OCI-LY1 (cell line): ENCODE data around the gene ABLIM2.

Experiments
- H2AFZ ChIP-seq: fragments of 200-600 bp; sonication (generic), shearing (Covaris generic); 2 replicates; pipeline ENCODE4 v1.6.0; 2014; ENCODE audit warnings: antibody characterized with exemption, mild to moderate bottlenecking, low read length
- H3F3A ChIP-seq: fragments of 200-600 bp; sonication (generic), shearing (Covaris generic); 2 replicates; pipeline ENCODE4 v1.6.0; 2014; ENCODE audit warnings: mild to moderate bottlenecking, antibody characterized with exemption, low read length, moderate library complexity; ENCODE audit not compliant: insufficient read depth
- H3K27ac ChIP-seq: fragments of 200-600 bp; sonication (generic); 2 replicates; pipeline ENCODE4 v1.5.1; 2014; ENCODE audit warnings: low read length, mixed run types, mild to moderate bottlenecking, low read depth; ENCODE audit not compliant: poor library complexity, severe bottlenecking
- H3K27me3 ChIP-seq: fragments of 200-600 bp; sonication (generic); 2 replicates; pipeline ENCODE4 v1.6.0; 2014; ENCODE audit warnings: antibody characterized with exemption, mild to moderate bottlenecking, low read length, moderate library complexity; ENCODE audit not compliant: insufficient read depth
- H3K36me3 ChIP-seq: fragments of 200-600 bp; sonication (generic); 2 replicates; pipeline ENCODE4 v1.6.1; 2014; ENCODE audit warnings: mild to moderate bottlenecking, antibody characterized with exemption, low read length, moderate library complexity, mixed read lengths; ENCODE audit not compliant: insufficient read depth
- H3K4me1 ChIP-seq: fragments of 200-600 bp; sonication (generic); 2 replicates; pipeline ENCODE4 v1.5.1; 2014; ENCODE audit warnings: mild to moderate bottlenecking, low read length, moderate library complexity; ENCODE audit not compliant: insufficient read depth, severe bottlenecking
- H3K4me2 ChIP-seq: fragments of 200-600 bp; sonication (generic), shearing (Covaris generic); 2 replicates; pipeline ENCODE4 v1.6.1; 2014; ENCODE audit warnings: low read length
- H3K4me3 ChIP-seq: fragments of 200-600 bp; sonication (generic); 2 replicates; pipeline ENCODE4 v1.5.1; 2014; ENCODE audit warnings: low read length, low read depth, mild to moderate bottlenecking, mixed read lengths; ENCODE audit not compliant: poor library complexity, severe bottlenecking
- H3K79me2 ChIP-seq: fragments of 200-600 bp; shearing (Covaris generic); 2 replicates; pipeline ENCODE4 v1.6.1; 2016; ENCODE audit warnings: mixed run types, low read length, mixed read lengths; ENCODE audit not compliant: insufficient read depth
- H3K9ac ChIP-seq: fragments of 200-600 bp; sonication (generic), shearing (Covaris generic); 2 replicates; pipeline ENCODE4 v1.6.1; 2014; ENCODE audit warnings: mild to moderate bottlenecking, low read length, mixed read lengths
- H3K9me2 ChIP-seq: fragments of 200-600 bp; sonication (generic), shearing (Covaris generic); 2 replicates; pipeline ENCODE4 v1.6.1; 2014; ENCODE audit warnings: low read depth, mild to moderate bottlenecking, low read length, mixed read lengths
- H3K9me3 ChIP-seq: fragments of 200-600 bp; shearing (Covaris generic); 2 replicates; pipeline ENCODE4 v1.6.1; 2014; ENCODE audit warnings: low read length, mixed read lengths
- H4K20me1 ChIP-seq: fragments of 200-600 bp; sonication (generic), shearing (Covaris generic); 2 replicates; pipeline ENCODE4 v1.6.0; 2016; ENCODE audit warnings: mild to moderate bottlenecking, low read length; ENCODE audit not compliant: insufficient read depth
- EZH2 ChIP-seq: fragments of 200-600 bp; sonication (generic), shearing (Covaris generic); IDR thresholded peaks from 2 replicates; pipeline ENCODE4 v1.8.0; 2017; ENCODE audit warnings: borderline replicate concordance, mixed run types, mild to moderate bottlenecking, antibody characterized with exemption, low read length, moderate library complexity, mixed read lengths
- TF ChIP-seq, protein P1 (sequence below): fragments of 200-600 bp; sonication (generic), shearing (Covaris generic); IDR thresholded peaks from 2 replicates; pipeline ENCODE4 v1.5.1; 2017; ENCODE audit warnings: mild to moderate bottlenecking, antibody characterized with exemption, low read length, moderate library complexity, mixed read lengths

Gene ABLIM2

DNA sequence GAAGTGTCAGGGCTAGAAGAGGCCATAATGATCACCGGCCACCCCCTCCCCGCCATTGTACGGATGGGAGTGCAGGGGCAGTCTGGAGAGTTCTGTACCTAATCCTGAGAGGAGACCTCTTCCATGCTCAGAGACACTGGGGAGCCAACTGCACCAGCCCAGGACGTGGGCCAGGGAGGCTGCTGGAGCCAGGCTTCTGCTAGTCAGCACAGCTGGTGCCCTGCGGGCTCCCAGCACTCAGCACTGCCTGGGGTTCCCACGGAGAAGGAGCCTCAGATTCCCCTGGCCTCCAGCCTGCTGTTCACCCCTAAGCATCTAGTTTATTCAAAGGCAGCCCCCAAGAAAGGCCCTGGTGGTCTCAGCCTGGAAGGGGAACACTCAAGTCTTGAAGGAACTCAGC is 28.8 kb downstream of the ABLIM2 start:
- no peaks in the 10 kb centered on the region for H3F3A ChIP-seq
- H3K9me3 ChIP-seq: no peaks in the 10 kb centered on the region
- no peak overlapping the region for H3K4me3 ChIP-seq
- no peaks in the 10 kb centered on the region; the same call in 1 of the 2 replicates for H3K36me3 ChIP-seq
- H3K4me2 ChIP-seq: no peak overlapping the region
- no peaks in the 10 kb centered on the region for H3K9me2 ChIP-seq
- H3K27me3 ChIP-seq: no peaks in the 10 kb centered on the region
- H3K9ac ChIP-seq: no peak overlapping the region
- peaks cover 12% of the 10 kb centered on the region for H3K4me1 ChIP-seq
- no peak overlapping the region for H3K27ac ChIP-seq
- no peaks in the 10 kb centered on the region for H4K20me1 ChIP-seq
- TF ChIP-seq EZH2: no peak
- TF ChIP-seq, protein P1, sequence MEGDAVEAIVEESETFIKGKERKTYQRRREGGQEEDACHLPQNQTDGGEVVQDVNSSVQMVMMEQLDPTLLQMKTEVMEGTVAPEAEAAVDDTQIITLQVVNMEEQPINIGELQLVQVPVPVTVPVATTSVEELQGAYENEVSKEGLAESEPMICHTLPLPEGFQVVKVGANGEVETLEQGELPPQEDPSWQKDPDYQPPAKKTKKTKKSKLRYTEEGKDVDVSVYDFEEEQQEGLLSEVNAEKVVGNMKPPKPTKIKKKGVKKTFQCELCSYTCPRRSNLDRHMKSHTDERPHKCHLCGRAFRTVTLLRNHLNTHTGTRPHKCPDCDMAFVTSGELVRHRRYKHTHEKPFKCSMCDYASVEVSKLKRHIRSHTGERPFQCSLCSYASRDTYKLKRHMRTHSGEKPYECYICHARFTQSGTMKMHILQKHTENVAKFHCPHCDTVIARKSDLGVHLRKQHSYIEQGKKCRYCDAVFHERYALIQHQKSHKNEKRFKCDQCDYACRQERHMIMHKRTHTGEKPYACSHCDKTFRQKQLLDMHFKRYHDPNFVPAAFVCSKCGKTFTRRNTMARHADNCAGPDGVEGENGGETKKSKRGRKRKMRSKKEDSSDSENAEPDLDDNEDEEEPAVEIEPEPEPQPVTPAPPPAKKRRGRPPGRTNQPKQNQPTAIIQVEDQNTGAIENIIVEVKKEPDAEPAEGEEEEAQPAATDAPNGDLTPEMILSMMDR: no peak
- H2AFZ ChIP-seq: no peak overlapping the region
- no peaks in the 10 kb centered on the region for H3K79me2 ChIP-seq

DNA sequence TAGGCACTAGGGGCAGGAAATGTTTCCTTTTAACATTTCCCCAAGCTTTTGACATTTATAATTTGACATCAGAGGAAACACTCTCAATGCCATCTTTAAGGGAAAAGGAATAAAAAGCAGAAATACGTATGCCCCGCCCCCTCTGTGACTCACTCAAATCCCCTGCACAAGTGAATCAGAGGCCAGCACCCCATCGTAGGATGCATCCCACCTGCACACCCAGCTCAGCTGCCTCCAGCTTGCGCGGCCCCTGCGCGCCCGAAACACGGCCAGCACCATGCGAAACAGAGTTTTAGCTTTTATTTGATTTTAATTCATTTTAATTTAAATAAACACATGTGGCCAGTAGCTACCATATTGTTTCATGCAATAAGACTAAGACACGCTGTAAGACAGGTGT is 29.5 kb downstream of the ABLIM2 start:
- Histone ChIP-seq H3K4me3 (no peak overlapping the region), H3K79me2 (no peaks in the 10 kb centered on the region), H3K27ac (no peak overlapping the region), H3K27me3 (no peaks in the 10 kb centered on the region), H4K20me1 (no peaks in the 10 kb centered on the region), H3K4me2 (no peak overlapping the region), H2AFZ (no peak overlapping the region), H3K4me1 (peaks cover 15% of the 10 kb centered on the region), H3F3A (no peaks in the 10 kb centered on the region), H3K9me3 (no peaks in the 10 kb centered on the region), H3K9me2 (no peaks in the 10 kb centered on the region), H3K9ac (no peak overlapping the region), H3K36me3 (no peaks in the 10 kb centered on the region; the same call in 1 of the 2 replicates)
- TF ChIP-seq EZH2: no peak
- TF ChIP-seq, protein P1: no peak

DNA sequence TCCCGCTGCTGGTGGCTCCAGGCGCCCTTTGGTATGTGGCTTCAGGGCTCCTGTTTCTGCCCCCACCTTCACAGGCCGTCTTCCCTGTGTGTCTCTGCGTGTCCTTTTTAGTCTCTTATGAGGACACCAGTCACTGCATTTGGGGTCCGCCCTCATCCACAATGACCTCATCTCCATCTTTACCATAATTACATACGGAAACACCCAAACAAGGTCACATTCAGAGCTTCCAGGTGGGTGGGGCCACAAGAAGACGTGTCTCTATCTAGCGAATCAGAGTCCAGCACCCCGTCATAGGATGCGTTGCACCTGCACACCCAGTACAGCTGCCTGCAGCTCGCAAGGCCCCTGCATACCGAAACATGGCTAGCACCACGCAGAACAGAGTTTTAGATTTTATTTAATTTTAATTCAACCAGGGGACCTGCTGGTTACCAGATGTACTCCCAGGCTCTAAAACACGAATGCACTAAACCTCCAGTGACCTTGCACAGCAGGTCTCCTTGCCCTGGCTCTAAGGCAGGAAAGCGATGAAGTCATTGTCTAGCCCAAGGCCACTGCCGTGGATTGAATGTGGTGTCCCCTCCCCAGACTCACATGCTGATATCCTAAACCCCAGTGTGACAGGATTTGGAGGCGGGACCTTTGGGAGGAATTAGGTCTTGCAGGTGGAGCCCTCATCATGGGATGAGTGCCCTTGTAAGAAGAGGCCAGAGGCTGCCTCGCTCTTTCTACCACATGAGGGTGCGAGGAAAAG is 30.3 kb downstream of the ABLIM2 start:
- peaks cover 23% of the 10 kb centered on the region for H3K4me1 ChIP-seq
- H3K27me3 ChIP-seq: no peaks in the 10 kb centered on the region
- no peak overlapping the region for H3K27ac ChIP-seq
- H3K9me3 ChIP-seq: no peaks in the 10 kb centered on the region
- H3K36me3 ChIP-seq: no peaks in the 10 kb centered on the region; the same call in 1 of the 2 replicates
- no peak overlapping the region for H3K9ac ChIP-seq
- no peak overlapping the region for H3K4me2 ChIP-seq
- TF ChIP-seq, protein P1: no peak
- no peak for TF ChIP-seq EZH2
- no peak overlapping the region for H2AFZ ChIP-seq
- H3K4me3 ChIP-seq: no peak overlapping the region
- no peaks in the 10 kb centered on the region for H3K9me2 ChIP-seq
- no peaks in the 10 kb centered on the region for H4K20me1 ChIP-seq
- no peaks in the 10 kb centered on the region for H3F3A ChIP-seq
- H3K79me2 ChIP-seq: no peaks in the 10 kb centered on the region
